Stimulated activated CD8-positive, alpha-beta memory T cell treated with anti-CD3 and anti-CD28 coated beads, Interleukin-7, amount 100 ng/mL, for 4 hours (primary cell): ENCODE data around the gene EYS.
"Not testable (repeated sequence)": the region's sequence is repeated elsewhere in the genome, so short reads cannot be mapped to it uniquely, and the experiment has no call there.

Experiments
- DNase-seq, 2 donors: peaks; one replicate each; pipeline ENCODE4 v3.0.0-alpha.2; 2020; ENCODE audit warnings: low read depth in 2 of 2

The EYS gene

DNA sequence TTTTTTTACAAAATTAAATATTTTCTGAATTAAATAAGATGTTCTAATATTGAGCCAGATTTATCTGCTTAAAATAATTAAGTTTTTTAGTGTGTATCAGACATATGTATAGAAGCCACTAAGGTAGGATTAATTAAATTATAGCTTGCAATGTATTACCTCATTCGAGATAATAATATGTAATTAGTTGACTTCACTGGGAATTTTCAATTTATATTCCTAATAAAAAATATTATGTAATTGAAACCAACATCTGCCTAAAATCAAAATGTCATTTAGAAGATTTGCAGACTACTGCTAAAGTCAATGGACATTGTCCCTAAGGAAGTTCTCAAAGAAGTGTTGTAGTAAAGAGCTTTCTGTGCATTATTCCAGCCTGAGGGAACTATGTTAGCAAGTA is 254.7 kb downstream of the EYS start:
- DNase-seq, result no peak

DNA sequence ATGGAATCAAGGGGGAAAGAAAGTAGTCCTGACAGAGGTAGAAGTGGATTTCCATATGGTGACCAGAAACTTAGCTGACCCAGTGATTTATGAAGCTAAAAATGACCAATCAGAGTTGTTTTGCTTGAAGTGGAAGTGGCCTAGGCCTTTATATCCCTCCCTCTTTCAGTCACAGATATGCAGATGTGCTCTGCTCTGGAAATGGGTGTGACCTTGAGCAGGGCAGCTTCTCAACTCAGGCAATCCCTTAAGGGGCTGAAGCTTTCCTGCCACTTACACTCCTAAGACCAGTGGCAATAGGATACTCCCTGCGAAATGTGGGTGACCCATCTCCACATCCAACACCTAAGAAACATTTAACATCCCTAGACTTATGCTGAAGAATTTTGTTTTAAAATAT is 256.6 kb downstream of the EYS start:
- no peak for DNase-seq

DNA sequence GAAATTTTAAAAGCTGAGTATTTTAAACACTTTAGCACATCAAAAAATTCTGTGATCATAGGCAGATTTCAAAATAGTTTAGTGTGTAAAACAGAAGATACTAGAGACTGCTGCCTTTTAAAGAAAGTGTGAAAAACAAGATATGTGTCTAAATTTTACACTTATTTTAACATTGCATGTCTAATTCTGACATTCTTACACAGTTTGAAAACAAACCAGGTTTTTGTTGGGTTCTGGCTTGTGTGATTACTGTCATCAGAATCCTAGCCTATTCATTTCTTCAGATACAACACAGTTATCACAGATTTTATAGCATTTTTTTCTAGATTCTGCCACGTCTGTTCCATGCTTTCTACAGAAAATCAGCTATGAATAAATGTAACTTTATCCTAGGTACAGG is 257.1 kb downstream of the EYS start:
- DNase-seq, result no peak

DNA sequence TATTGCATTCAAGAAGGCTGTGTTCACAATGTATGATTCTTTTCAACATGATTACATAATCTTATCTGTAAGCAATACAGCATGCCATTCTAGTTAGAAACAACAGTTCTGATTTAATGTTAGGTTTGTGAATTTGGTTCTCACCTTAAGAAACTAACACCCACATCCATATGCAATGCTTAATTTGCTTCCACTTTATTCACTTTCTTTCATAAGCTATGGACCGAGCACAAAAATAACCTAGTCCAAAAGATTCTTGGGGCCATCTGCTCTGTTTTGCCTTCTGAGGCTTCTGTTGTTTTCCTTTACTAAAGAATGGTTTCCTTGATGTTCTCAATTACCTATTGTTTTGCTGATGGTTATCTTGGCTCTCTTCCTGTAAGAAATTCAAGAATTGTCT is 258.2 kb downstream of the EYS start:
- no peak for DNase-seq

DNA sequence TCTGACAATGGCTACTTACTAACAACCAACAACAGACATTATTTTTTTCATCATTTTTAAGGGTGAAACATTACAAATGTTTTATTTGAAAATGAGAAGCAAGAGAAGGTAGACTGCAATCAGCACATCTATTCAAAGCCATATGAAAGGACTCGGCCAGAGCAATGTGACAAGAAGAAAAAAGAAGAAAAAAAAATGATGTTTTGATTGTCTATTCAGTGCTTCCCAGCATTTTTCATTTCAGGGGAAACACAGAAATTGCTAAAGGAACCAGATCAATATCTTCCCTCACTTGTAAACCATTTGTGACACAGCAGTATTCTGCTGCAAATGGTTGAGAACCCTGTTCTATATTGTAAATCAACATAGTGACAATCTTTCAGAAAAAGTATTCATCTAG is 270.7 kb downstream of the EYS start:
- DNase-seq, result no peak

DNA sequence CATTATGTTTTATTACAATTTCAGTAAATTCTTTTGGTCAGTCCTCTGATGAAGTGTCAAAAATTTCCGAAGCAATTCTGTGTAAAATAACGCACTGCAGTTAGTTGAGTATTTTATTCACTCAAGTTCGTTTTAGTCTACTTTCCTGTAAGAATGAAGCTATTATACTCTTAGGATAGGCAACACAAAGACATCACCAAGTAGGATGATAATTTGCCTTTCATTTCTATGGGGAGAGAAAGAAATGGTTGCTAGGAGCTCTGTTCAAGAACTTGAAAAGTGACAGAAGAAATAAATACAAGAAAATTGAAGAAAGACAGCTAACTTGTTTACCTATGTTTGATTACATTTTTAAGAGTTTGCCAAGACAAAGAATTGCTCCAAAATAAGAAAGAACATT is 290.4 kb downstream of the EYS start:
- DNase-seq, result no peak

DNA sequence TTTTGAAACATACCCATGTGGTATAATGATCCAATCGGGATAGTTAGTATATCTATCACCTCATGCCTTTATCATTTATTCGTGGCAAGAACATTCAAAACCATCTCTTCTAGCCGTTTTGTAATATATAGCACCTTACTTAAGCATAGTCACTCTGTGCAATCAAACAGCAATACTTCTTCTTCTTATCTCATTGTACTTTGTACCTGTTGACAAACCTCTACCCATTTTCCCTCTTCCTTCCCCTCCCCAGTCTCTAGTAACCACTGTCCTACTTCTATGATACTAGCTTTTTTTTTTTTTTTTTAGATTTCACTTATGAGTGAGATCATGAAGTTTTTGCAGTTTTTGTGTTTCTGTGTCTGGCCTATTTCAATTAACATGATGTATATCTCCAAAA is 296.7 kb downstream of the EYS start:
- no peak for DNase-seq

DNA sequence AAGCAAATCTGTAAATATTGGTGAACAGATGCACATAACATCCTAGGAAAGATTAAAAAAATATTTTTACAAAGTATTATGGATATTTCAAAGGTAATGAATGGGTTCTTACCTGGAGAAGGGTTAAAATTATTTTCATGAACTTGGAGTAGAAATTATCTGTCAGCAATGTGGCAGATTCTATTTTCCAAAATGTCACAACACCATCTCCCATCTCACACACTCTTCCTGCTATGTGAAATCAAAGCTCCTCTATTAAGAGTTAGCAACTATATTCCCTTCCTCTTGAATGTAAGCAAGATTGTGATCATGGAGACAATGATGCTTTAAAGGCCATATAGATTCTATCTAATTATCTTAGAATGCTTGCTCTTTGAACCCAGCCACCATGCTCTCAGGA is 304.5 kb downstream of the EYS start:
- DNase-seq, result no peak

DNA sequence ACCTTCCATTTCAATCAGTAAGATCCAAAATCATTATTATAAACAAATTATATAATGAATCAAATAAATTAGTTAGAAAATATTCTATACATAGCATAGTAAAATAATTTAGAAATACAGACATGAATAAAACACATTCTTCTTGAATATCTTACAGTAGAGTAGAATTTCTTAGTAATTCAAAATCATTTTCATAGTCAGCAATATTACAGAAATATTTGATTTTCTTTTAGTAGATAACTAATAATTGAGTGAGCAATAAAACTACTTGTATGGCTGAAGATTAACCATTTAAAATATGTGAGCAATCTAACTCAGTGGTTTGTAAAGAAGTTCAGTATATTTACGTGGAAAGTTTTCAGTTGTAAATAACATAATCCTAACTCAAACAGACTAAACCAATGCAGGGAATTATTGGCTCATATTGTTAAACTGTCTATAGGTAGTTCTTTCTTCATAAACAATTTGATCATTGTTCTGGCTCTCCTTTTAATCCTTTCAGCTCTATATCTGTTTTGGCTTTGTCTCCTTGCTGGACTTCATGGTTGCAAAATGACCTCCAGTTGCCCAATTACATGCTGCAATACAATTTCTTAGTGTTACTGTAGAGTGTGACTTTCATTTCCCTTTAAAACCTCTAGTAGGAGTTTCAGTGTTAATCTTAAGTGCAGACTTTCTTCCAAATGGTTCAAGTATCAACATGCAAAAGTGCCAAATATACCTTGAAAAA is 307.5 kb downstream of the EYS start:
- no peak for DNase-seq

DNA sequence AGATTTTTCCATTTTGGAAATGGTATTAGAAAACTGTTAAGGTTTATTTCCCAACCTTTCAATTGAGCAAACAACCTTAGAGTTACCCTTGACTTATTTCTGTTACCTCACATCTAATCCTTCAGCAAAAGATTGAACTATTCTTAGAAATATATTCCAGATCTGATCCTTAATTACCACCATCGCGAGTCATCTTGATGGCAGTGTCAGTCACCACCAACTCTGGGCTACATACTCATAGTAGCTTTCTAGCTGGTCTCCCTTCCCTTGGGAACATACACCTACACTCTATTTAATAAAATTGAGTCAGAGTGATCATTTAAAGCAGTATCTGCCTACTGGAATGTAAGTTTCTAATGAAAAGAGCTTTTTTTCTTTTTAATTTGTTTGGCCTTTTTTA is 308.2 kb downstream of the EYS start:
- no peak for DNase-seq

DNA sequence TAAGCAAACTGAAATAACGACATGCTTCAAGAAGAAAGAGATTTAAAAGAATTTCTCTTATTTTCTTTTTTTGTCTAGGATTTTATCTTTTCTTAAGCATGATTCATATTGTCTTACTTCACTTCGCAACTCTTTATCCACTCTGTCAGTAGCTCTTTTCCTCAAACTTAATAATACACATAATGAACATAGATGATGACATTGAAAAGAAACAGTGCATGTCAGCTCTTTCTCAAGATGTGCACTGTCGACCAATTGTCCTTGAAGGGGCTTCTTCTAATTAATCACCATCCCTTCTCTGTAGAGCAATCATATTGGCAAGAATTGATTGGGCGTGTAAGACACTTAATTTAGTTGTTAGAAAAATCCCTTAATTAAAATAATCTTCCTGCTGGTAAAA is 356.5 kb downstream of the EYS start:
- no peak for DNase-seq

DNA sequence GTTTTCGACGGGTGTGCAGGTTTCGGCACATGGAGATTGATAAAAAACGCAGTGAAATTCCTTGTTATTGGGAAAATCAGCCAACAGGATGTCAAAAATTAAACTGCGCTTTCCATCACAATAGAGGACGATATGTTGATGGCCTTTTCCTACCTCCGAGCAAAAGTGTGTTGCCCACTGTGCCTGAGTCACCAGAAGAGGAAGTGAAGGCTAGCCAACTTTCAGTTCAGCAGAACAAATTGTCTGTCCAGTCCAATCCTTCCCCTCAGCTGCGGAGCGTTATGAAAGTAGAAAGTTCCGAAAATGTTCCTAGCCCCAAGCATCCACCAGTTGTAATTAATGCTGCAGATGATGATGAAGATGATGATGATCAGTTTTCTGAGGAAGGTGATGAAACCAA is 404.4 kb downstream of the EYS start:
- not testable (repeated sequence) for DNase-seq

DNA sequence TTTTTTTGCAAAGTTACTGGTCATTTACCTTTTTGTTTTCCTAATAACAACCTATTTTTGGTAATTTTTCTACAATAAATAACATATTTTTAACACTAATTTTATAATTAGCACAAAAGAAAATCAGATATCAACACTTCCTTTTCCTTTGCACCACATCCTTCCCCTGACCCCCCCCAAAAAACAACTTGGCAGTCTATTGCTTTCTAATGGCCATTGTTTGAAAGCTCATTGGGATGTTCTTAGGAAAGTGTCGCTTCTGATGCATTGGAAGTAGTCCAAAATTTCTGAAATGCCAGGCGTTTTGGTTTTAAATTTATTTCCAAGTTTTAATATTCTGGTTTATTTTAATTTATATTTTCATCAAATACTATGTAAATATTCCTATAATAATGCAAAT is 407.8 kb downstream of the EYS start:
- no peak for DNase-seq

DNA sequence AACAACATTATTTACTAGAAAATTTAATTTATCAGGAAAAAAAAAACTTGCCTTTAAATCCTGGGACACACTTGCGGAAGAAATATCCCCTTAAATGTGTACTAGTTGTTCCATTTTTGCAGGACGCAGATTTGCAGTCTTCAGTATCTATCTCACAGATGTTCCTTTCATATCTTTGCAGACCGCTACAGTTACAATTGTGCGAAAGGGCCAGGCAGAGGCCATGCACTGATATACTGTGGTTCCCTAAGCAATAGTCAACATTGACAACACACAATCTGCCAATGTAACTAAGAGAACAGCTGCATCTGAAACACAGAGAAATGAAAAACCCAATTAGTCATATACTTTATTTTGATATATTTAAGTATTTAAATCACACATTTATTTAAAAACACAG is 411.2 kb downstream of the EYS start:
- no peak for DNase-seq

DNA sequence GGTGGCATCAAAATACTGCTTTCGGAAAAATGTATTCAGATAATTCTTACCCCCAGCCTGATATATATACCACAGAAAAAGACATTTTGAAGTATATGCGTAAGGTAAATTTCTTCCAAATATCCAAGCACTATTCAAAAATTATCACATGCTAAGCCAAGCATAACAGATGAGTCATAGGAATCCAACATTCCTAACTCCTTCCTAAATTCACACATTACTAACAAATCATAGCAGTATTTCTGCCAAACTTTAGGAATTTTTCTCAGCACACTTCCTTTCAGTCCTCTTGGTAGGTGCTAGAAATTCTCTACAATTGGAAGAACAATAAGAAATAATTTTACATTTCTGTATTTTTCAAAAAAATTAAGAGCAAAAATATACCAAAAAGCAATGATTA is 417.5 kb downstream of the EYS start:
- DNase-seq, result no peak

DNA sequence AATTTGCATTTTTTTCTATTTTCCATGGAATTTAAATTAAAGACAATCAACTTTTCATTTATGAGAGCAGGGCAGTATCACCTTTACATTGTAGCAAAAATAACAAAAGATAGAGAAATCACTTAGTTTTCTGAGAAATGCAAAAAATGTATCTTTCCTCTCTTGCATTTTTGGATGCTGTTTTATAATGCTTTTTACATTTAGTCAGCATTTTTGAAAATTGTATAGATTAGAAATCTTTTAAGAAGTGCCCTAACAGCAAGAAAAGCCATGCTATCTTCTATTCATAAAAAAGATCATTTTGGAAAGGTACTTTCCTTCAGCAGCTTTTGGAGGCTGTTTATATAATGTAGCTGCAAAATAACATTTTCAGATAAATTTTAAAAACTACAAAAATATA is 421.8 kb downstream of the EYS start:
- DNase-seq, result no peak

DNA sequence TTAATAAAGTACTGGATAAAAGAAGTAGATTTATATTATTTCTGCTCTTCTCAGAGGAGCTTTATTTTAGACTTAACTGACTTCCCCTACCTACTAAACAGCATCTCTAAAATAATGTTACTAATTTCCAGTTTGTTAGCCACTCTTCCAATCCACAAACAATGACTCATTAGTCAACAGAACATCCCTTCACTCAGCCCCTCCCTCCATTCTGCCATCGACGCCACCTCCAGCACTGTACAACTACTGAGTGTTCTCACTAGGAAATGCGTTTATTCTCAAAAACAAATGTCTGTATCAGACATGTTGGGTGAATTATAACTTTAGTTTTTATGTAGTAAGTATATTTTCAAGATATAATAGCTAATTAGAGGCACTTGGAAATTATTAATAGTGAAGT is 427.0 kb downstream of the EYS start:
- no peak for DNase-seq

DNA sequence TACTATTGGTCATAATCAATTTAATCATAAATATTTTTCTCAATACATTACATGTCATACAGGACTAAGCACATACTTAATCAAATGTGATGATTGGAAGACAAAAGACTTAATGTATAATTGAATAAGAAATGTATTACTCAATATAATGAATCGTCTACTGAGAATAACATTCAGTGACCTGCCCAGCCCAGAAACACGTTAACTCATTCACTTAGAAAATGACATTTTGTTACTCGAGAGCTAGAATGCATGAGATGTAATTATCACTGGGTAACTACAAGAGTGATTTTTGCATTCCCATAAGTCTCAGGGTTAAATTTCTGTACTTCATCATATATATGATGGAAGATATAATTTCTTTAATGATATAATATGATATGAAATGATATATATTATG is 444.8 kb downstream of the EYS start:
- no peak for DNase-seq

DNA sequence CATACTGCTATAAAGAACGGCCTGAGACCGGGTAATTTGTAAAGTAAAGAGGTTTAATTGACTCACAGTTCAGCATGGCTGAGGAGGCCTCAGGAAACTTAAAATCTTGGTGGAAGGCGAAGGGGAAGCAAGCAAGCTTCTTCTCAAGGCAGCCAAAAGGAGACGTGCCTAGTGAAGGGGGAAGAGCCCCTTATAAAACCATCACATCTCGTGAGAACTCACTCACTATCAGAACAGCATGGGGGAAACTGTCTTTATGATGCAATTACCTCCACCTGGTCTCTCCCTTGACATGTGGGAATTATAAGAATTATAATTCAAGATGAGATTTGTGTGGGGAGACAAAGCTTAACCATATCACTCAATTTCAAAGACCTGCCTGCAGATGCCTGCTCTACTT is 447.0 kb downstream of the EYS start:
- DNase-seq, result no peak

DNA sequence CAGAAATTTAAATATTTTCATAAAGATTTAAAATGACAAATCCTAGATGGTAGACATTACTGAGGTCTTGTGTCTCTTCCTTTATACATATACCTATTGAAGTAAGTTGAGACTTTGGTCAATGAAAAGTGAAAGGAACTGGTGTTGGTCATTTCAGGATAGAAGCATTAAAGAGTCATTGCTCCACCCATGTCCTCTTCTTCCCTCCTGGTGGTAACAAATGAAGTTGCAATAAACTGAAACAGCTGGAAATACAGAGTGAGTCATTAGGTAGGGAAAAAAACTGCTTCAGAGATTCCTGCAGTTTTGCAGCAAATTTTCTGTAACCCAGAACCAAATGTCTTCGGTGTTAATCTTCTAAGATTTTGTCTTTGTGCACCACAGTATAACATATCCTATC is 448.0 kb downstream of the EYS start:
- no peak for DNase-seq

DNA sequence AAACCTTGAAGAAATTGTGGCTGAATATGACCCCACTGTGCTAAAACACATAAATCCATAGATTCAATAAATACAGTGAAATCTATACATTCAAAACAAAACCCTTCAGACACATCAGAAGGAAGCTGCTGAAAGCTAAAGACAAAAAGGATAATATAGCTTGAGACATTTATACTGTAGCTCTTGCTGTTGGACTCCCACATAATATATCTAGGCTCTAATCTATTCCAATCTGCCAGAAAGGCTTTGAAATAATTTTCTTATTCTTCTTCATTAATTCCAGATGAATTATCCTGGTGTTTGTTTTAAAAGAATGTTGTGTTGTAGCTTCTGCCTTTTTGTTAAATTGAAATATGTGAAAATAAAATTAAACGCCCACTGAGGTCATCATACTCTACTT is 454.0 kb downstream of the EYS start:
- DNase-seq, result no peak

DNA sequence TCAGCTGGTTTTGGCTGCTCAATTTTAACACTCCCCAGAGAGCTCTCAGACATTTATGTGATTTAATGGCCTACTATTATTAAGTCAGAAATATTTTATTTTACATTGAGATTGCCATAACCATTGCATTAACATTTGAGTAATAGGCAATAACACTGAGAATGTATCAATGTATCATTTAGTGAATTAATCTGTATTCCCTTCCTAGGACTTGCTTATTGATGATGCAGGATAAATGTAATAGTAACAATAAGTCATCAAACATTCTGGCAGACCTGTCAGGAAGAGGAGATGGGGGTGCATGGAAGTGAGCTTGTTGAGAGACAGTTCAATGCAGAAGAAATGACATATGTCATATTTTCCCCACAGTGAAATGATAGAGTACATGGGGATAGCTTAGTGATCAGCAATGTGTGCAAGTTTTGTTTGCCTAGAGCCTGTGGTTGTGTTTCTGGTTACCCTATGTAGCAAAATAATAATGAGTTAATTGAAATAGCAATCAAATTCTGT is 458.9 kb downstream of the EYS start:
- DNase-seq, result no peak

DNA sequence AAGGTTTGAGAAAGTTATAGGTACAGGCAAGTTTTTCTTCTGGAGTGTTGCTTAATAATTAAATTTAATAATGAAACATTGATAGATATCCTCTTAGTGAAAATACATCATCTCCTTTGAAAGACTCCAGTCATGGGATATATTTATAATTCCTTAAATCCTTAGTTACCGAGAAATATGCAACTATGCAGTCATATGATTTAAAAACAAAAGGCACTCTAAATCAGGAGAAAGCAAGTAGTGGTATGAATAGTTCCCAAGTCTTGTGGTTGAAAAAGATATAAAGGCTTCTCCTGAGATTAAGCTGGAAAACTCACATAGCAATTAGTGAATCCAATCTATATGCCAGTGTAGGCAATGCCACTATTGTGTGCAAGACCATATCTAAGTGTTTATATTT is 475.4 kb downstream of the EYS start:
- no peak for DNase-seq

DNA sequence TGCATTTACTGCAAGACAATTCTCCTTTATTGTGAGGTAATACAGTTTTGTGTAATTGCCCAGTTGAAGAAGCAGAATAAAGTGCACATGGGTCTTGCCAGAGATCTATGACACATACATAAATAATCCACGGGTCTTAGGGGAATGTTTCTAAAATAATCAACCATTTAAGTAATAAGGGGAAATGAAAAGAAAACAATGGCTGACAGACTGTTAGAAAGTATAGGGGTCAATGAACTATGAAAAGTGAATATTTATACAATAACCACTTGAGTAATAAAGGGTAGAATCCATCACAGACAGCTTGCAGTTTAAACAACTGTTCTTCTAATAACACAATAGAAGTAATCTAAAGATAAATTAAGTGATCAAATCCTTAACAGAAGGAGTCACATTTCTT is 477.2 kb downstream of the EYS start:
- DNase-seq, result no peak
